Smooth muscle cell (in vitro differentiated cells): ENCODE measurements around the gene DHRSX. TPM values are rescaled to one million over a fixed set of nuclear protein-coding genes. Genes with fewer than 3 reads are reported as not detected.
"Not testable (repeated sequence)": the region's sequence is repeated elsewhere in the genome, so short reads cannot be mapped to it uniquely, and the experiment has no call there.

ENCODE experiments used
- DNase-seq: peaks from one replicate; lab custom pipeline; 2025; ENCODE audit not compliant: unreplicated experiment; lab: John Stamatoyannopoulos, UW
- H2AFZ ChIP-seq: fragments of 200-600 bp; sonication (generic); 2 replicates; pipeline ENCODE4 v1.6.0; 2016; ENCODE audit warnings: antibody characterized with exemption, low read depth, mild to moderate bottlenecking
- H3F3A ChIP-seq: fragments of 200-600 bp; sonication (generic); 2 replicates; pipeline ENCODE4 v1.6.0; 2017; ENCODE audit warnings: antibody characterized with exemption, low read depth
- H3K27ac ChIP-seq: fragments of 200-600 bp; sonication (generic); 2 replicates; pipeline ENCODE4 v1.5.1; 2016; ENCODE audit warnings: low read depth, mild to moderate bottlenecking
- H3K27me3 ChIP-seq: fragments of 200-600 bp; sonication (generic); 2 replicates; pipeline ENCODE4 v1.6.1; 2016; ENCODE audit warnings: low read depth, mild to moderate bottlenecking
- H3K36me3 ChIP-seq: fragments of 200-600 bp; sonication (generic); 2 replicates; pipeline ENCODE4 v1.5.1; 2016; ENCODE audit warnings: low read depth
- H3K4me1 ChIP-seq: fragments of 200-600 bp; sonication (generic); 2 replicates; pipeline ENCODE4 v1.5.1; 2016; ENCODE audit warnings: low read depth
- H3K4me2 ChIP-seq: fragments of 200-600 bp; sonication (generic); 2 replicates; pipeline ENCODE4 v1.6.0; 2016; ENCODE audit warnings: mild to moderate bottlenecking
- H3K4me3 ChIP-seq: fragments of 200-600 bp; sonication (generic); 2 replicates; pipeline ENCODE4 v1.5.1; 2016; ENCODE audit warnings: mild to moderate bottlenecking
- H3K79me2 ChIP-seq: fragments of 200-600 bp; sonication (generic); 2 replicates; pipeline ENCODE4 v1.6.0; 2016; ENCODE audit warnings: low read depth, mild to moderate bottlenecking
- H3K9ac ChIP-seq: fragments of 200-600 bp; sonication (generic); 2 replicates; pipeline ENCODE4 v1.6.0; 2016; ENCODE audit warnings: low read depth
- H3K9me3 ChIP-seq: fragments of 200-600 bp; sonication (generic); replicated peaks from 2 replicates; pipeline ENCODE4 v1.5.1; 2016; ENCODE audit warnings: low read depth
- H4K20me1 ChIP-seq: fragments of 200-600 bp; sonication (generic); 2 replicates; pipeline ENCODE4 v1.6.0; 2016; ENCODE audit warnings: low read depth
- CTCF ChIP-seq: fragments of 200-600 bp; sonication (generic); IDR thresholded peaks from 2 replicates; pipeline ENCODE4 v1.5.1; 2017; ENCODE audit warnings: borderline replicate concordance, mild to moderate bottlenecking, antibody characterized with exemption; ENCODE audit not compliant: insufficient read depth, poor library complexity, severe bottlenecking
- WGBS: methylation state at CpG from one replicate; pipeline ENCODE4 v1.1.7; 2016; ENCODE audit warnings: low lambda C conversion rate; 5-methylcytosine and 5-hydroxymethylcytosine counted together
- polyA plus RNA-seq: library from polyadenylated mRNA; unstranded; fragments of >200 nt; fragmentation: Nextera tagmentation; extraction: Ambion mirVana; gene quantifications from 2 replicates; pipeline ENCODE4 v1.2.1, GENCODE V29; 2016
- total RNA-seq: library from RNA; depleted of rRNA; stranded (reverse); fragments of >200 nt; gene quantifications from 2 replicates; pipeline ENCODE4 v1.2.3, GENCODE V29; 2014

The DHRSX gene
- total and polyA plus RNA-seq, 2 experiments from 2014 or later, result 32.5 to 49.9 TPM

GRCh38 chrX:2243913-2244460 is 256.8 kb downstream of the DHRSX start:
- H3K4me1 ChIP-seq, result no peaks in the 10 kb centered on the region
- no peak for TF ChIP-seq CTCF
- H3K4me3 ChIP-seq, result no peak overlapping the region
- no peaks in the 10 kb centered on the region for H3K36me3 ChIP-seq
- H3K27ac ChIP-seq, result no peak overlapping the region
- WGBS, result 94% methylated on average over 12 of the region's 12 CpGs
- no peak overlapping the region for H2AFZ ChIP-seq
- H3K4me2 ChIP-seq, result no peak overlapping the region
- H3K79me2 ChIP-seq, result no peaks in the 10 kb centered on the region
- peaks cover 15% of the 10 kb centered on the region for H4K20me1 ChIP-seq
- H3K9me3 ChIP-seq, result no peaks in the 10 kb centered on the region
- no peak for DNase-seq
- no peaks in the 10 kb centered on the region for H3K27me3 ChIP-seq
- H3F3A ChIP-seq, result no peaks in the 10 kb centered on the region
- no peak overlapping the region for H3K9ac ChIP-seq

GRCh38 chrX:2242980-2243379 is 257.8 kb downstream of the DHRSX start:
- H3K36me3 ChIP-seq, result no peaks in the 10 kb centered on the region
- no peak for DNase-seq
- H3K79me2 ChIP-seq, result no peaks in the 10 kb centered on the region
- H3K4me3 ChIP-seq, result no peak overlapping the region
- no peaks in the 10 kb centered on the region for H3K4me1 ChIP-seq
- no peak overlapping the region for H3K27ac ChIP-seq
- H2AFZ ChIP-seq, result no peak overlapping the region
- no peak for TF ChIP-seq CTCF
- no peaks in the 10 kb centered on the region for H3F3A ChIP-seq
- no peak overlapping the region for H3K9ac ChIP-seq
- no peak overlapping the region for H3K4me2 ChIP-seq
- H4K20me1 ChIP-seq, result peaks cover 21% of the 10 kb centered on the region
- 97% methylated on average over 22 of the region's 22 CpGs for WGBS
- no peaks in the 10 kb centered on the region for H3K27me3 ChIP-seq
- H3K9me3 ChIP-seq, result no peaks in the 10 kb centered on the region

DNA sequence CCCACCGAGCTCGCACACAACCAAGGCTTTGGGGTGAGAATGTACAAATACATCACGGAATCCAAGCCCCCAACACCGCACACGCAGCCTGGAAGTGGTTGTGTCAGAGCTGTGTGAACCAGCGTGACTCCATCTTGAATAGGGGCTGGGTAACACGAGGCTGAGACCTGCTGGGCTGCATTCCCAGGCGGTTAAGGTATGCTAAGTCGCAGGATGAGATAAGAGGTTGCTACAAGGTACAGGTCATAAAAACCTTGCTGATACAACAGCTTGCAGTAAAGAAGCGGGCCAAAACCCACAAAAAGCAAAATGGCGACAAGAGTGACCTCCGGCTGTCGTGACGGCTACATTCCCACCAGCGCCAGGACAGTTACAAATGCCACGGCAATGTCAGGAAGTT is 258.4 kb downstream of the DHRSX start:
- no peaks in the 10 kb centered on the region for H3K79me2 ChIP-seq
- H3K27me3 ChIP-seq, result no peaks in the 10 kb centered on the region
- no peak overlapping the region for H3K4me2 ChIP-seq
- no peaks in the 10 kb centered on the region for H3K9me3 ChIP-seq
- no peaks in the 10 kb centered on the region for H3F3A ChIP-seq
- no peaks in the 10 kb centered on the region for H3K4me1 ChIP-seq
- H2AFZ ChIP-seq, result no peak overlapping the region
- no peak overlapping the region for H3K4me3 ChIP-seq
- peaks cover 21% of the 10 kb centered on the region for H4K20me1 ChIP-seq
- no peak overlapping the region for H3K27ac ChIP-seq
- H3K9ac ChIP-seq, result no peak overlapping the region
- 89% methylated on average over 16 of the region's 16 CpGs for WGBS
- TF ChIP-seq CTCF, result no peak
- DNase-seq, result no peak
- no peaks in the 10 kb centered on the region for H3K36me3 ChIP-seq

DNA sequence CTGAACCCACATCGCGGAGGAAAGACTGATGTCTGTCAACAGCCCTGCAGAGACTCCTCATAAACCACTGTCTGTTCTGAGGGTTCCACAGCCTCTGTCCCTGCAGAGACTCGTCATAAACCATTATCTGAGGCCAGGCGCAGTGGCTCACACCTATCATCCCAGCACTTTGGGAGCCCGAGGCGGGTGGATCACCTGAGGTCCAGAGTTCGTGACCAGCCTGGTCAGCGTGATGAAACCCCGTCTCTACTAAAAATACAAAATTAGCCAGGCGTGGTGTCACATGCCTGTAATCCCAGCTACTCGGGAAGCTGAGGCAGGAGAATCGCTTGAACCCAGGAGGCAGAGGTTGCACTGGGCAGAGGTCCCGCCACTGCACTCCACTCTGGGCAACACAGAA is 259.3 kb downstream of the DHRSX start:
- H3K36me3 ChIP-seq, DNase-seq, H3K4me3 ChIP-seq, H3K9me3 ChIP-seq, H3K79me2 ChIP-seq, H3K27ac ChIP-seq, H3K27me3 ChIP-seq, H2AFZ ChIP-seq, H3K4me1 ChIP-seq, H3K4me2 ChIP-seq, H3F3A ChIP-seq, H3K9ac ChIP-seq: not testable (repeated sequence)
- peaks cover 21% of the 10 kb centered on the region for H4K20me1 ChIP-seq
- 86% methylated on average over 13 of the region's 13 CpGs for WGBS

- not testable (repeated sequence) for H3K27me3 ChIP-seq, H3K27ac ChIP-seq, H3K79me2 ChIP-seq, DNase-seq, H3K4me3 ChIP-seq, H3K9me3 ChIP-seq, H3K4me2 ChIP-seq, H3F3A ChIP-seq, H3K4me1 ChIP-seq, H3K9ac ChIP-seq, H3K36me3 ChIP-seq, H2AFZ ChIP-seq
- 94% methylated on average over 12 of the region's 12 CpGs for WGBS
- H4K20me1 ChIP-seq, result peaks cover 21% of the 10 kb centered on the region
Measured at GRCh38 chrX:2240761-2241160, 260.0 kb downstream of the DHRSX start.
